Lower lobe of right lung (tissue), 2 donors: ENCODE results near the gene DDR2. TPM values are rescaled to one million over a fixed set of nuclear protein-coding genes. Genes with fewer than 3 reads are reported as not detected.
"Not testable (repeated sequence)": the region's sequence is repeated elsewhere in the genome, so short reads cannot be mapped to it uniquely, and the experiment has no call there.

Experiments used
- ATAC-seq, 2 donors: fragments of 200-7000 bp; cut with Tn5 transposase; one replicate each; pipeline ENCODE4 v1.9.1; 2020 to 2022; ENCODE audit warnings: mild to moderate bottlenecking in 2 of 2, moderate library complexity in 2 of 2
- DNase-seq: peaks from one replicate; pipeline ENCODE4 v3.0.0-alpha.2; 2020
- H3K27ac ChIP-seq: fragments of 200-600 bp; one replicate; pipeline ENCODE4 v1.8.0; 2022
- H3K27me3 ChIP-seq: fragments of 200-600 bp; one replicate; pipeline ENCODE4 v1.8.0; 2022; ENCODE audit warnings: low read depth
- H3K36me3 ChIP-seq: fragments of 200-600 bp; one replicate; pipeline ENCODE4 v1.8.0; 2022; ENCODE audit warnings: mild to moderate bottlenecking
- H3K4me1 ChIP-seq: fragments of 200-600 bp; one replicate; pipeline ENCODE4 v1.8.0; 2022
- H3K4me3 ChIP-seq: fragments of 200-600 bp; one replicate; pipeline ENCODE4 v1.8.0; 2022; ENCODE audit warnings: mild to moderate bottlenecking
- H3K9me3 ChIP-seq: fragments of 200-600 bp; one replicate; pipeline ENCODE4 v1.8.0; 2022
- CTCF ChIP-seq: fragments of 200-600 bp; IDR thresholded peaks from one replicate; pipeline ENCODE4 v1.8.0; 2022; ENCODE audit warnings: antibody characterized with exemption, mild to moderate bottlenecking
- intact Hi-C: fragments of 100-400 bp; cut with DNase I; formaldehyde crosslinking; loops from one replicate; pipeline ENCODE4 v1.11.0; 2022
- total RNA-seq: library from RNA; stranded (reverse); fragmentation: NEBNext Ultra II Directional; extraction: Animal tissue kit (Norgen Biotek cat#: 25700); gene quantifications from one replicate; pipeline ENCODE4 v1.2.1, GENCODE V29; 2021
- donor health status: DM: no; HTN: yes; CAD: no; lungs with severe emphysema.

The DDR2 gene
- total RNA-seq, 1 donor from 2014 or later, result 47.0 TPM

DNA sequence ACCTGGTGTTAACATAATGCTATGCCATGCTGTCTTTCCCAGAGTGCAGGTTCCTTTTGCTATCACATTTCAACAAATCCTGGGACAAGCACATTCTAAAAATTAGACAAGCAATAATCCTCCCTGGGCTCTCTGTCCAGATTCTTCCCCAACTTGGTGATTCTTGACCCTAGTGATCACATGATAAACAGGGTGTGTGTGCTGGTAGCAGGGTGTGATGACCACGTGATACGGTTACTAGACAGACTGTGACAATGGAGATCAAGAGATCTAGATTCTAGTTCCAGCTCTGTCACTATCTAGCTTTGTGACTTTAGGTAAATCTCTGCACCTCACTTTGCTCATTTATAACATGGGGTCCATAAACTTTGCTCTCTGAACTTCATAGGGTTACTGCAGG lies 96.3 kb downstream of the DDR2 start:
- Histone ChIP-seq H3K36me3 (no peaks in the 10 kb centered on the region), H3K27me3 (no peaks in the 10 kb centered on the region), H3K9me3 (no peaks in the 10 kb centered on the region), H3K4me1 (peaks cover 6% of the 10 kb centered on the region), H3K27ac (no peak overlapping the region), H3K4me3 (no peak overlapping the region)
- no peak for TF ChIP-seq CTCF
- no peak for ATAC-seq
- DNase-seq, result no peak
- intact Hi-C loops, result no loop called here

DNA sequence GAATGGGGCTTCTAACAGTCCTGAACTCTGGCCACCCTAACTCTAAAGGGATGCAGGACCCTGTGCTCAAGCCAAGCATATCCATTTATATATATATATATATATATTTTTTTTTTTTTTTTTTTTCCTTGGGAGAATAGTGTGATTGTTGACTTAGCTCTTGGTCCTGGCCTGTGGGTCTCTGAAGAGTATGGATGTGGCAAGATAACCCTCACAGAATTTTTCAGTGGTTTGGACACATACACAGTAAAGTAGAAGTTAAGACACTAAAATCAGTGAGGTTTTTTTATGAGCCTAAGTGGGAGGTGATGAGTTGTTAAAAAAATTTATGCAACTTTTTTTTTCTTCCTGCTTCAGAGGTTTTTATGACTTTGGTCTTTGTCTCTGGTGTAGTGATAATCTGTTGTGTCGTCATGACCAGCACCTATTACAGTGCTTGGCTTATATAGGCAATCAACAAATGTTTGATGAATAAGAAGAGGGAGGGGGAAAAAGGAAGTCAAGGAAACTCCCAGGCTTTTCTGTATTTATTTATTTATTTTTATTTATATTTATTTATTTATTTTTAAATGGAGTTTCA lies 97.0 kb downstream of the DDR2 start:
- H3K36me3 ChIP-seq, H3K9me3 ChIP-seq, ATAC-seq, intact Hi-C loops, DNase-seq, H3K27me3 ChIP-seq, H3K4me3 ChIP-seq, H3K27ac ChIP-seq, H3K4me1 ChIP-seq: not testable (repeated sequence)

- Histone ChIP-seq H3K36me3 (no peaks in the 10 kb centered on the region), H3K4me3 (no peak overlapping the region), H3K27ac (peak overlapping the region; percentile 11), H3K9me3 (no peaks in the 10 kb centered on the region), H3K27me3 (no peaks in the 10 kb centered on the region), H3K4me1 (peaks cover 13% of the 10 kb centered on the region)
- DNase-seq (no peak), ATAC-seq (no peak)
- intact Hi-C loops, result no loop called here
- no peak for TF ChIP-seq CTCF
Measured at GRCh38 chr1:162732094-162732493, 99.8 kb downstream of the DDR2 start.

DNA sequence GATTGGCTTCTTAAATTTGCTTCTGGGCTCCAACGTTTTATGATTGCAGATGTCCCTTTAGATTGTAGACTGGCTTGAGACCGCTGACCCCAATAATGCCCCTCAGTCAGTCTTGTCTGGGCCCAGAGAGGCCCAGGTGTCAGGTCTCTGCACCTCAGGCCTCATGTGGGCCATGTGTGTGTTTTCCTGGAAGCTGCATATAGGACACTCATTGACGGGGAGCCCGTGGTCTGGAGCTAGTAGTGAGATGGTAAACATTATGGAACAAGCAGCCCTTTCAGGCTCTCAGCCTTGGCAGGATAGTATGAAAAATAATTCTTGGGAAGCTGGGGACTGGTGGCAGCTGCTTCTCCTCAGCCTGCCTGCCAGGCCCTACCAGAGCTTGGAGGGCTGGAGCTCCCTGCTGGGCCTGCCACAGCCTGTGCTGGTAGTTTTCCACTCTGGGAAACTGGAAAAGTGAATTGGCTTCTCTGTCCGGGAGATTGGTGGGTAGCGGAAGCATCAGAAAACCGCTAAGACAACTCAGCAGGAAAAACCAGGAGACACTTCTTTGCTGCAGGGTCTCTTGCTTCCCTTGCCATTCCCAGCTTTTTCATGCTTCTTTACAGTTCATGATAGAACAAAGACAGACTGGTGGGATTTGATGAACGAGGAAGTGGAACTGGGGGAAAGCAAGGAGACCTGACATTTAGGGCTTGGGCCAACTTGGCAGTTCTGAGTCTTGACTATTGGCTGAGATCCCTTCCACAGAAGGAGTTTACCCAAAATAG lies 100.5 kb downstream of the DDR2 start:
- Histone ChIP-seq H3K4me1 (peaks cover 13% of the 10 kb centered on the region), H3K9me3 (no peaks in the 10 kb centered on the region), H3K4me3 (no peak overlapping the region), H3K27me3 (no peaks in the 10 kb centered on the region), H3K36me3 (no peaks in the 10 kb centered on the region), H3K27ac (peak overlapping the region; percentile 11)
- ATAC-seq (peak; percentile 54 to 69), DNase-seq (no peak)
- intact Hi-C loops, result no loop called here
- no peak for TF ChIP-seq CTCF

DNA sequence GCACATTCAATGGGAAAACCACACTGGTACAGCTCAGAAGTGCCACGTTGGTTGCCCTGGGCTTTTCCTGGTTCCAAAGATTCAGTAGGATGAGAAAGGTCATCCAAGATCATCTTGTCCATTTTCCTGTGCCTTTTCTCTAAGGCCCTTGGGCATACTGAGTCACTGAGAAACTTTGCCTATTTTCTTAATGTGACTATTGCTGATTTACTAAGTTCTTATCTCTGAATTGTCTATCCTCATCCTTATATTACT lies 101.0 kb downstream of the DDR2 start:
- DNase-seq (no peak), ATAC-seq (no peak)
- H3K4me1 ChIP-seq, result peaks cover 13% of the 10 kb centered on the region
- no peaks in the 10 kb centered on the region for H3K27me3 ChIP-seq
- H3K9me3 ChIP-seq, result no peaks in the 10 kb centered on the region
- no peak for TF ChIP-seq CTCF
- no peak overlapping the region for H3K27ac ChIP-seq
- no peaks in the 10 kb centered on the region for H3K36me3 ChIP-seq
- intact Hi-C loops, result no loop called here
- H3K4me3 ChIP-seq, result no peak overlapping the region

DNA sequence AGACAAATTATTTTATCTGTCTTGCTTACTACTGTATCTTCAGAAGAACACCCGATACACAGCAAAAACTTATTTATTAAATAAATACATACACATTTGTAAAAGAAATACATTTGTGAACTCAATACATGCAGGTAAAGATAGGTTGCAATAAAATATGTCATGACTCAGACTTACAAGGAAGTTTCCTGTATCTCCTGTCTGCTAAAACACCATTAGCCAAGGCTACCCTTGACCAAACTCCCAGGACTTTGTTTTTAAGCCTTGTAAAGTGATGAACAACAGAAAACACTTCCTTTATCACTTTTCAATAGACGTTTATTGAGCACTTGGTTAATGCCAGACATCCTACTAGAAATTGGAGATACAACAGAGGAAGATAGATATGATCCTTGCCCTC lies 101.8 kb downstream of the DDR2 start:
- Histone ChIP-seq H3K4me3 (no peak overlapping the region), H3K27ac (no peak overlapping the region), H3K36me3 (no peaks in the 10 kb centered on the region), H3K27me3 (no peaks in the 10 kb centered on the region), H3K4me1 (peaks cover 13% of the 10 kb centered on the region), H3K9me3 (no peaks in the 10 kb centered on the region)
- no peak for ATAC-seq
- intact Hi-C loops, result no loop called here
- DNase-seq, result no peak
- no peak for TF ChIP-seq CTCF
